GF-D8 (cell line): ENCODE data around the gene RAB15.
A peak's percentile ranks its signal among the peaks of the same experiment; 100 is the strongest.

ENCODE experiments used
- DNase-seq: peaks from one replicate; lab custom pipeline; 2025; lab: John Stamatoyannopoulos, UW

RAB15 gene

GRCh38 chr14:64971943-64972791, at the start of gene RAB15:
Gene RAB15, minus strand, starts transcription at chr14:64972336. Its CDS starts 260 bp downstream, at chr14:64972076.
- no peak for DNase-seq

DNA sequence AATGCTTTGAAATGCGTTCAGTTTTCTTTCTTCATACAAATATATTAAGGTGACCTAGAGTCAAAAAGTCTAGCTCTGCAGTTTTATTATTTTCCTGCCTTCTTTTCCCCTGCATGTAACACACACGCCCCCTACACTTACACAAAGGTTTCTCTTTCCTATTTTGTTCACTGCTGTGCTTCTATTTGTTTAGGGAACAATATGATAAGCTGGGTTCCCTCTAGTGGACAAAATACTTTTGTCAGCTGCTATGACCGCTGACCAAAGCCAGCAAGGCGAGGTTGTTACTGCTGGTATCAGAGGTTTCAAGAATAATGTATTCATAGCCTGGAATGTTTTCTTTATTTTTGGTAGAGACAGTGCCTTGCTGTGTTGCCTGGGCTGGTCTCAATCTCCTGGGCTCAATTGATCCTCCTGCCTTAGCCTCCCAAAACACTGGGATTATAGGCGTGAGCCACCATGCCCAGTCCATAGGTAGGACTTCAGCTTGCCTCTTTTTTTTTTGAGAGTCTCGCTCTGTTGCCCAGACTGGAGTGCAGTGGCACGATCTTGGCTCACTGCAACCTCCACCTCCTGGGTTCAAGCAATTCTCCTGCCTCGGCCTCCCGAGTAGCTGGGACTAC, 47.9 kb upstream of the RAB15 start:
- peak; percentile 43 for DNase-seq

DNA sequence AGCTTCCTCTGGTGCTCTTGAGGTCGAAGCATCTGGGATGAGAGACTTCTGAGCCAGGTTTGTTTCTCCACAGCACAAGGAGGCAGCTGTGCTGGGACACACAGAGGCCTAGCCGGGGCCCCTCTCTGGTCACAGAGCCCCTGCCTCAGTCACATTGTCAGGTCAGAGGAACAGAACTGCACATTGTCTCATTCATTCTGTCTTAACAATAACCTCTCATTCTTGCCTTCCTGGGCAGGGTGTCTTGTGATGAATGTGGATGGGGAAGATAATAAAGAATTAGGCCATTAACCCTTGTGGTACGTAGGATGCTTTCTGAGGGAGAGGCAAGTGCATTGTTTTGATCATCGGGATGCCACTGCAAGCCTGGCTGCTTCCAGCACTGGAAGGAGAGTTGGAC, 44.3 kb upstream of the RAB15 start:
- no peak for DNase-seq

- DNase-seq = no peak
Observed at GRCh38 chr14:65015391-65015790, 43.3 kb upstream of the RAB15 start.

DNA sequence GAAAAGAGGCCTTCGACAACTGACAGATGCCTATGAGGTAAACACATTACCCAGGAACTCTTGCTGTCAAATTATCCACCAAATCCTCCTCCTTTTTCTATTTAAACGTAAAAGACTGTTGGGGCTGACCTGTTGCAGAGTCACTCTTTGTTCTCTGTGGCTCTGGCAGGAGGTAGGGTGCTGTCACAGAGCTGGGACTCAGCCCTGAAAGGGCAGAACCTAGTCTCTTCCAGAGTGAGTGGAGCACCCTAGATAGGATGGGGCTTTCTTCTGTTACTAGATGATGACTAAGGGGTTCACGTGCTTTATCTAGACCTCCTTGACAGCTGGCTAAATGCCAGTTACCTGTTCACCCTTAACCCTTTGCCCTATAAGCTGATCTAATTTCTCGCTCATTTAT, 40.2 kb upstream of the RAB15 start:
- DNase-seq = no peak

GRCh38 chr14:65011538-65011937, 39.4 kb upstream of the RAB15 start:
- no peak for DNase-seq

DNA sequence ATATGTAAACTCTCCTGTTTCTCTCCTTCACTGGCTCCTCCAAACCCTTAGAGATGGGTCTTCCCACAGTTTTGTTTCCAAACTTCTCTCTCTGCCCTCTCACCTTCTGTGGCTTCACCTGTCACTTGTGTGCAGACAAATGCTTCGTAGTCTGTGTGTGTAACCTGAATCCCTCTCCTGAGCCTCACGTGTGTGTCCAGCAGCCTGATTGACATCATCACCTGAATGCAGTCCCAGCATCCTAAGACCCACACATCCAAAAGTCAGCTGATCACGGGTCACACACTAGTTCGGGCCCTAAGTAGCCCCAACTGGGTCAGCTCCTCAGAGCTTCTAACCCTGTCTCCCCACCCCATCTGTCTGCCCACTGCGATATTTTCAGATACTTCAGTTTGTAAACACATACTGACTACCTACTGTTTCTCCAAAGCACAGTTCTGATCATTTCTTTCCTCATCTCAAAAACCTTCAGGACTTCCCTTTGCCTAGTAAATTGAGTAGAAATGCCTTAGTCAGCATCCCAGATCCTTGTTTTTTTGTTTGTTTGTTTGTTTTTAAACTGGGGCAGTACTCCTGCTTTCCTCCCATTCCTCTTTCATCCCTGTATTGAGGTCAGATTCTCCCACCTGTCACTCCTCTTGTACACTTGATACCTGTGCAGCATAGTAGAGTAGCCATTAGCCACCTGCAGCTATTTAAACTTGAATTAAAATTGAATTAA, 38.2 kb upstream of the RAB15 start:
- DNase-seq = no peak

DNA sequence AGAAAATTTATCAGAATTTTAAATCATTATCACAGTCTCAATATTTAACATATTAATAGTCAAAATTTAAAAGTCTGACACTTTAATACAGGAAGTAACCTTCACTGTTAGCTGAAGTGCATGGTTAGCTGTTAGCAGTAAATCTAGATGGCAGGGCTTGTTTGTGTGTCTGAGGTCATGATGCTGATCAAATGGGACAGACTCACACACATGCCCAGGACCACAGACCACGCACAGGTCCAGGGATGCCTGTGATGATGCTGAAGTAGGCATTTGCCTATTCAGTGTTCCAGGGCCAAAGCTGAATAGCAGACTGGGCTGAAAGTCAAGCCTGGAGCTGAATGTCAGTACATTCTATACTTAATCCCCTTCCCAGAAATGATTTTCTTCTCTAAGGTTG, 35.1 kb upstream of the RAB15 start:
- no peak for DNase-seq

GRCh38 chr14:65006261-65006721, 34.2 kb upstream of the RAB15 start:
- no peak for DNase-seq

GRCh38 chr14:65003394-65003793, 31.3 kb upstream of the RAB15 start:
- DNase-seq = no peak

DNA sequence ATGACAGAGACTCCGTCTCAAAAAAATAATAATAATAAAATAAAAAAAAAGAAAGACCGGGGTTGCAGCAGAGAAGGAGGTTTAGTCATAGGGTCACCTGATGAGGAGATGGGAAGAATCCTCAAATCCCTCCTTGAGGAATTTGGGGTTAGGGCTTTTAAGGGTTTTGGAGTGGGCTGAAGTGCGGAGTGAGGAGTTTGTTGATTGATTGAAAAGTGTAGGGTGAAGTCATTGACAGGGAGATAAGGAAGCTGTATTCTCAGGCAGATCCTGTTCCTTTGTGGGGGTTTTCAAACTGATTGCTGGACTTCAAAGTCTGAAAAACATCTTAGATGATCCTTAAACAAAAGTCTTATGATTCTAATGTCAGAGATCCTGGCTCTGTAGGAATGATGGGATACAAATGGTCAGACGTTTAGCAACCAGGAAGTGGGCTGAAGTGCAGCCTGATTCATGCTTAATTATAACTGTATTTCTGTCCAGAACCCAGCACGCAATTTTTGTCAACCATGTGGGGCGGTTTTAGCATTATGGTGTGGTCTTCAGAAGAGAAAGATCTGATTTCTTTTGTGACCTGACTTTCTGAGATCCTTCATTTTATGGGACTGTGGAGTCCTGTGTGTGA, 30.6 kb upstream of the RAB15 start:
- no peak for DNase-seq

- DNase-seq = no peak
Observed at GRCh38 chr14:65001723-65002122, 29.6 kb upstream of the RAB15 start.

- no peak for DNase-seq
Observed at GRCh38 chr14:65000898-65001591, 28.9 kb upstream of the RAB15 start.

DNA sequence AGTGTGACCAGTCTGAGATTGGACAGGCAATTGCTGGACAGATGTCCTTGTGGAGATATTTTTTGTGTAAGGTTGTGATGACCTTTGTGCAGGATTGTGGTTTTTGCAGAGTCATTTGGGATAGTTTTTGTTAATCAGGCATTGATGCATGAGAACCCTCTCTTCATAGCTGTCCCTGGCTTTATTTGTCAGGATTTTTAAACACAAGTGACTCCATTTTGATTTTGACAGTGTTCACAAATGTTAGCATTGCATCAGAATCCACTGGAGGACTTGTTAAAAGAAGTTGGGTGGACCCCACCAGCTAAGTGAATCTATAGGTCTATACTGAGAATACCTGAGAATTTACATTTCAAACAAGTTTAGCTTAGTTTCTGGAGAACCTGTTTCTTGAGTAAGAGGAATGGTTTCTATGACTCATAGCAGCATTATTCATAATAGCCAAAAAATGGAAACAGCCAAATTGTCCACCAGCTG, 26.4 kb upstream of the RAB15 start:
- DNase-seq = no peak

DNA sequence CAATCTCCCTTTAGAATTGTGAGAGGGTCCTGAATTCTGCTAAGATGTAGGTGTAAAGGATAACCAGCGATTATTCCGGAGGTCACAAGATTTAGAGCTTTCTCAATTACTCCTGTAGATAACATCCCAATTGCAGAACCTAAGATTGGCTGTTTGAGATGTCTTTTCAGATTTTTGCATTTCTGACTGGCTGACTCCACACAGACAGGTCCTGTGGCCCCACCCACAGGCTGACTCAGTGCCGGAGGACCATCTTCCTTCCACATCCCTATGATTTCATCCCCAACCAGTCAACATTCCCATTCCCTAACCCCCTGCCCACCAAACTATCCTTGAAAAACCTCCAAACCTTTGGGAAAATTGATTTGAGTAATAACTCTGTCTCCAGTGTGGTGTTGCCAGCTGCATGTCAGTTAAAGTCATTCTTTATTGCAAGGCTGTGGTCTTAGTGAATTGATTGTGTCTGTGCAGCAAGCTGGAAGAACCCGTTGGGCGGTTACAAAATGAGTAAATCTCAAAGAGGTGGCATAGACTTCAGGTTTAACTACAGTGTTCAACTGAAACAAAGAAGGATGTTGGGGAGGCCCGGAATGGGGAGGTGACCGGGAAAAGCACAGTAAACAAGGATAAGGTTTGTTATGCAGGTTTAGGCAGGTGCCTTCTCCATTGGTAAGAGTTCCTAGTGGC, 25.1 kb upstream of the RAB15 start:
- DNase-seq = no peak

DNA sequence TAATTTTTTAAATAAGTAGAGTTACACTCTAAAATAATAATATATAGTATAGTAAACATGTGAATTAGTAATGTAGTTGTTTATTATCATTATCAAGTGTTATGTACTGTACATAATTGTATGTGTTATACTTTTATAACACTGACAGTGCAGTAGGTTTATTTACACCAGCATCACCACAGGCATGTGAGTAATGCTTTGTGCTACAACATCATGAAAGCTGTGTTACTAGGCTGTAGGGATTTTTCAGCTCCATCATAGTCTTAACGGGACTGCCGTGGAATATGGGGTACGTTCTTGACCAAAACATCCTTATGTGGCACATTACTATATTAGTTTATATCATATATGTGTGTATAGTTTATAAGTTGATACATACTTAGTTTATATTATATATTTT, 23.2 kb upstream of the RAB15 start:
- DNase-seq = no peak

- no peak for DNase-seq
Observed at GRCh38 chr14:64994540-64994939, 22.4 kb upstream of the RAB15 start.

- DNase-seq = peak; percentile 56
Observed at GRCh38 chr14:64993266-64993930, 21.3 kb upstream of the RAB15 start.

GRCh38 chr14:64992328-64992885, 20.3 kb upstream of the RAB15 start:
- DNase-seq = no peak

DNA sequence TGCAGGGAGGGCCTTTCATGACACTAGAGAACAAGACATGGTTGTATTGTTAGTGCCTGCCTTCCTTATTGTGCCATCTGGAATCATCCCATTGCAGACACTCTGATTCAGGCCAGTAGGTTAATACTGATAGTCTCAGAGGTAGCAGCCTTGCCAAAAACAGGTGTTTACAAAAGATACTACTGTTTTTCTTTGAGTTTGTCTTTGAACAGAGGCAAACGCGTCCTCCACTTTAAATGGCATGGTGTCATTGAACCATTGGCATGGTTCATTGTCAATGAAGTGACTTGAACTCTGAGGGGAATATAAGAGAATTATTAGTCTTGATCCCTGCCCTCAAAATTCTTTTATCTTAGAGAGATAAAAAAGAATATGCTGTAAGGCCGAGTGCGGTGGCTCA, 18.8 kb upstream of the RAB15 start:
- no peak for DNase-seq
